ENCODE results near the gene CUZD1.
"Not testable (repeated sequence)": the region's sequence is repeated elsewhere in the genome, so short reads cannot be mapped to it uniquely, and the experiment has no call there.

Gene CUZD1

GRCh38 chr10:122864194-122864592 is 18.5 kb upstream of the CUZD1 start:
- in situ Hi-C loops (cut with MboI; ENCODE audit: low pct_unique_long_range_greater_than_20kb, low sequenced_read_pairs, unreplicated experiment): no loop called here
- DNase-seq (ENCODE audit: low spot score): no peak
- TF ChIP-seq CTCF (IDR thresholded peaks at IDR 0.05; ENCODE audit: extremely low read depth, insufficient read depth, missing control alignments): no peak

GRCh38 chr10:122863216-122864193 is 17.8 kb upstream of the CUZD1 start:
- no peak for TF ChIP-seq CTCF (IDR thresholded peaks at IDR 0.05; ENCODE audit: extremely low read depth, insufficient read depth, missing control alignments)
- in situ Hi-C loops (cut with MboI; ENCODE audit: low pct_unique_long_range_greater_than_20kb, low sequenced_read_pairs, unreplicated experiment): no loop called here
- DNase-seq (ENCODE audit: low spot score): no peak

- in situ Hi-C loops (cut with MboI; ENCODE audit: low pct_unique_long_range_greater_than_20kb, low sequenced_read_pairs, unreplicated experiment): no loop called here
- no peak for TF ChIP-seq CTCF (IDR thresholded peaks at IDR 0.05; ENCODE audit: extremely low read depth, insufficient read depth, missing control alignments)
- DNase-seq (ENCODE audit: low spot score): no peak
Measured at GRCh38 chr10:122861711-122862161, 16.1 kb upstream of the CUZD1 start.

DNA sequence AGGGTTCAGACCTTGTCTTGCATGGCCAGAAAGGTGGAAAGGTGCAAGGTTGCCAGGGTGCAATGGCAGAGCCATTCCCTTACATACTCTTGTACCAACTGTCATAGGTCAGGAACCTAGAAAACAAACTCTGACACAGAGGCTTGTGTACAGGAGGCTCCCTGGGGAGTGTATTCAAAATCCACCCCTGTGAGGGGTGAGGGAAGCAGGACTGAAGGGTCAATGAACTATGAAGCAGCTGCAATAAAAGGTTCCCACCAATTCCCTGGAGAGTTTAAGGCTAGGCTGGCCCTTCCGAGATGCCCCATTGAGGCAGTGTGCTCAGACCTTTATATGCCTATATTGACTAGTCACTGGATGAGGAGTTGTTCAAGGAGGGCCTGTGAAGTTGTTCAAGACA is 13.9 kb upstream of the CUZD1 start:
- no peak for DNase-seq (ENCODE audit: low spot score)
- in situ Hi-C loops (cut with MboI; ENCODE audit: low pct_unique_long_range_greater_than_20kb, low sequenced_read_pairs, unreplicated experiment): no loop called here
- TF ChIP-seq CTCF (IDR thresholded peaks at IDR 0.05; ENCODE audit: extremely low read depth, insufficient read depth, missing control alignments): no peak

GRCh38 chr10:122858042-122858441 is 12.4 kb upstream of the CUZD1 start:
- in situ Hi-C loops (cut with MboI; ENCODE audit: low pct_unique_long_range_greater_than_20kb, low sequenced_read_pairs, unreplicated experiment); DNase-seq (ENCODE audit: low spot score): not testable (repeated sequence)

GRCh38 chr10:122856902-122857301 is 11.2 kb upstream of the CUZD1 start:
- TF ChIP-seq CTCF (IDR thresholded peaks at IDR 0.05; ENCODE audit: extremely low read depth, insufficient read depth, missing control alignments): no peak
- in situ Hi-C loops (cut with MboI; ENCODE audit: low pct_unique_long_range_greater_than_20kb, low sequenced_read_pairs, unreplicated experiment): no loop called here
- no peak for DNase-seq (ENCODE audit: low spot score)

DNA sequence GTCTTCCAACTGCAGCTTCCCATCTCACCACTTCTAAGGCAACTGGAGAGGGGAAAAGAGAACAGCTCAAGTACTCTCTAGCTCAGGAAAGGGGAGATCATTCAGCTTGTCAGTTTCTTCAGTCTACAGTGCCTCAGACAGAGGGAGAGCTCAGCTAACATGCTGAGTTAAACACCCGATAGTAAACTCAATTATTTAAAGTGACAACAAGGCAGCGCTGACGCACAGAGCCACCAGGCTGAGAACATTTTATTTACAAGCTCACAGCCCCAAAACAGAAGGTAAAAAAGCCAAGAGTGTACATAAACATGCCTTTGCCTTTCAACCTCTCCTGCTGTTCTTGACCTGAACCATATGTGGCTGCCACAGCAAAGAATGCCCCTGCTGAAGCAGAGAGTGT is 10.1 kb upstream of the CUZD1 start:
- no peak for TF ChIP-seq CTCF (IDR thresholded peaks at IDR 0.05; ENCODE audit: extremely low read depth, insufficient read depth, missing control alignments)
- in situ Hi-C loops (cut with MboI; ENCODE audit: low pct_unique_long_range_greater_than_20kb, low sequenced_read_pairs, unreplicated experiment): no loop called here
- DNase-seq (ENCODE audit: low spot score): no peak

Data from GM13977 (cell line).